Measurements from ENCODE around the gene LCOR. TPM values are rescaled to one million over a fixed set of nuclear protein-coding genes. Genes with fewer than 3 reads are reported as not detected.
A peak's percentile ranks its signal among the peaks of the same experiment; 100 is the strongest.

The LCOR gene
- total RNA-seq, 2 donors from 2014 or later = 36.9 to 43.3 TPM

DNA sequence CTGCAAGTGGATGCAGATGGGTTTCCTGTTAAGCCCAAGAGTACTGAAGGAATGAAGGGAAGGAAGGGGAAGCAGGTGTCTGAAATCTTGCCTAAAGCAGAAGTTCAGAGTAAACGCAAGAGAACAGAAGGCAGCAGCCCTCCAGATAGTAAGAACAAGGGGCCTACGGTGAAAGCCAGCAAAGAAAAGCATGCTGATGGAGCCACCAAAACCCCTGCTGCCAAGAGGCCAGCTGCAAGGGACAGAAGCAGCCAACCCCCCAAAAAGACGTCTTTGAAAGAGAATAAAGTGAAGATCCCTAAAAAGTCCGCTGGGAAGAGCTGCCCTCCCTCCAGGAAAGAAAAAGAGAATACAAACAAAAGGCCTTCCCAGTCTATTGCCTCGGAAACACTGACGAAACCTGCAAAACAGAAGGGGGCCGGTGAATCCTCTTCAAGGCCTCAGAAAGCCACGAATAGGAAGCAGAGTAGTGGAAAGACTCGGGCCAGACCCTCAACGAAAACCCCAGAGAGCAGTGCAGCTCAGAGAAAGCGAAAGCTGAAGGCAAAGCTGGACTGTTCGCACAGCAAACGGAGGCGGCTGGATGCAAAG, 152.5 kb downstream of the LCOR start:
- H3K27me3 ChIP-seq (ENCODE audit: control insufficient read depth, insufficient read depth, low read length, poor library complexity, severe bottlenecking) = no peaks in the 10 kb centered on the region
- Mint-ChIP-seq H3K27me3 (ENCODE audit: insufficient read depth) (no peaks in the 10 kb centered on the region), H3K36me3 (ENCODE audit: low read depth) (peaks cover 25% of the 10 kb centered on the region), H3K4me3 (no peak overlapping the region), H3K9me3 (no peaks in the 10 kb centered on the region), H3K4me1 (peaks cover 13% of the 10 kb centered on the region), H3K27ac (no peak overlapping the region)
- H3K36me3 ChIP-seq (ENCODE audit: control insufficient read depth, insufficient read depth, low read length) = peaks cover 32% of the 10 kb centered on the region
- WGBS, 2 experiments (ENCODE audit: insufficient coverage in 1 of 2, insufficient read length in 1 of 2) = 68 to 70% methylated on average over 13 to 14 of the region's 14 CpGs
- H3K27ac ChIP-seq (ENCODE audit: low read depth, low read length) = peak overlapping the region; percentile 73
- H3K4me1 ChIP-seq (ENCODE audit: control insufficient read depth, insufficient read depth, low read length) = no peaks in the 10 kb centered on the region
- TF ChIP-seq, protein P1, sequence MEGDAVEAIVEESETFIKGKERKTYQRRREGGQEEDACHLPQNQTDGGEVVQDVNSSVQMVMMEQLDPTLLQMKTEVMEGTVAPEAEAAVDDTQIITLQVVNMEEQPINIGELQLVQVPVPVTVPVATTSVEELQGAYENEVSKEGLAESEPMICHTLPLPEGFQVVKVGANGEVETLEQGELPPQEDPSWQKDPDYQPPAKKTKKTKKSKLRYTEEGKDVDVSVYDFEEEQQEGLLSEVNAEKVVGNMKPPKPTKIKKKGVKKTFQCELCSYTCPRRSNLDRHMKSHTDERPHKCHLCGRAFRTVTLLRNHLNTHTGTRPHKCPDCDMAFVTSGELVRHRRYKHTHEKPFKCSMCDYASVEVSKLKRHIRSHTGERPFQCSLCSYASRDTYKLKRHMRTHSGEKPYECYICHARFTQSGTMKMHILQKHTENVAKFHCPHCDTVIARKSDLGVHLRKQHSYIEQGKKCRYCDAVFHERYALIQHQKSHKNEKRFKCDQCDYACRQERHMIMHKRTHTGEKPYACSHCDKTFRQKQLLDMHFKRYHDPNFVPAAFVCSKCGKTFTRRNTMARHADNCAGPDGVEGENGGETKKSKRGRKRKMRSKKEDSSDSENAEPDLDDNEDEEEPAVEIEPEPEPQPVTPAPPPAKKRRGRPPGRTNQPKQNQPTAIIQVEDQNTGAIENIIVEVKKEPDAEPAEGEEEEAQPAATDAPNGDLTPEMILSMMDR (conservative IDR thresholded peaks at IDR 0.05) = no peak
- no peak for DNase-seq
- H3K4me3 ChIP-seq (ENCODE audit: low read length) = no peak overlapping the region
- H3K9me3 ChIP-seq (ENCODE audit: control insufficient read depth, low read length) = no peaks in the 10 kb centered on the region
- no peak overlapping the region for H3K9ac ChIP-seq (ENCODE audit: extremely low read depth, low read length, poor library complexity, severe bottlenecking)

GRCh38 chr10:96986200-96986856, 154.2 kb downstream of the LCOR start:
- Histone ChIP-seq H3K27me3 (ENCODE audit: control insufficient read depth, insufficient read depth, low read length, poor library complexity, severe bottlenecking) (no peaks in the 10 kb centered on the region), H3K36me3 (ENCODE audit: control insufficient read depth, insufficient read depth, low read length) (peaks cover 19% of the 10 kb centered on the region), H3K9me3 (ENCODE audit: control insufficient read depth, low read length) (no peaks in the 10 kb centered on the region), H3K4me3 (ENCODE audit: low read length) (no peak overlapping the region), H3K9ac (ENCODE audit: extremely low read depth, low read length, poor library complexity, severe bottlenecking) (no peak overlapping the region), H3K4me1 (ENCODE audit: control insufficient read depth, insufficient read depth, low read length) (no peaks in the 10 kb centered on the region), H3K27ac (ENCODE audit: low read depth, low read length) (no peak overlapping the region)
- Mint-ChIP-seq H3K36me3 (ENCODE audit: low read depth) (peaks cover 18% of the 10 kb centered on the region), H3K4me1 (peaks cover 13% of the 10 kb centered on the region), H3K27me3 (ENCODE audit: insufficient read depth) (no peaks in the 10 kb centered on the region), H3K9me3 (no peaks in the 10 kb centered on the region), H3K4me3 (no peak overlapping the region), H3K27ac (no peak overlapping the region)
- DNase-seq = no peak
- TF ChIP-seq, protein P1 (conservative IDR thresholded peaks at IDR 0.05) = no peak
- 92 to 94% methylated on average over 6 of the region's 6 CpGs for WGBS, 2 experiments (ENCODE audit: insufficient coverage in 1 of 2, insufficient read length in 1 of 2)

- 100% methylated on average over 2 of the region's 2 CpGs; no CpG with 5 or more reads in 1 of the 2 experiments for WGBS, 2 experiments (ENCODE audit: insufficient coverage in 1 of 2, insufficient read length in 1 of 2)
- TF ChIP-seq, protein P1 (conservative IDR thresholded peaks at IDR 0.05) = no peak
- no peak overlapping the region for H3K4me3 Mint-ChIP-seq
These were observed 155.2 kb downstream of the LCOR start for GRCh38 chr10:96987141-96987841.

More at GRCh38 chr10:96987141-96987841, 155.2 kb downstream of the LCOR start:
- peaks cover 13% of the 10 kb centered on the region for H3K4me1 Mint-ChIP-seq
- peaks cover 9% of the 10 kb centered on the region for H3K36me3 ChIP-seq (ENCODE audit: control insufficient read depth, insufficient read depth, low read length)
- H3K9me3 ChIP-seq (ENCODE audit: control insufficient read depth, low read length) = no peaks in the 10 kb centered on the region
- no peak overlapping the region for H3K27ac ChIP-seq (ENCODE audit: low read depth, low read length)
- H3K27me3 ChIP-seq (ENCODE audit: control insufficient read depth, insufficient read depth, low read length, poor library complexity, severe bottlenecking) = no peaks in the 10 kb centered on the region
- H3K9ac ChIP-seq (ENCODE audit: extremely low read depth, low read length, poor library complexity, severe bottlenecking) = no peak overlapping the region
- H3K9me3 Mint-ChIP-seq = no peaks in the 10 kb centered on the region
- H3K4me3 ChIP-seq (ENCODE audit: low read length) = no peak overlapping the region
- H3K36me3 Mint-ChIP-seq (ENCODE audit: low read depth) = peaks cover 8% of the 10 kb centered on the region
- DNase-seq = no peak
- no peaks in the 10 kb centered on the region for H3K4me1 ChIP-seq (ENCODE audit: control insufficient read depth, insufficient read depth, low read length)
- H3K27me3 Mint-ChIP-seq (ENCODE audit: insufficient read depth) = no peaks in the 10 kb centered on the region
- no peak overlapping the region for H3K27ac Mint-ChIP-seq

All from endodermal cell (in vitro differentiated cells).